NCI-H748 treated with DMSO at 0.1 percent for 48 hours (cell line): ENCODE data around the gene CISD2.
"Not testable (repeated sequence)": the region's sequence is repeated elsewhere in the genome, so short reads cannot be mapped to it uniquely, and the experiment has no call there.

ENCODE experiments used
- DNase-seq: peaks from one replicate; lab custom pipeline; 2025; lab: John Stamatoyannopoulos, UW

CISD2 gene

DNA sequence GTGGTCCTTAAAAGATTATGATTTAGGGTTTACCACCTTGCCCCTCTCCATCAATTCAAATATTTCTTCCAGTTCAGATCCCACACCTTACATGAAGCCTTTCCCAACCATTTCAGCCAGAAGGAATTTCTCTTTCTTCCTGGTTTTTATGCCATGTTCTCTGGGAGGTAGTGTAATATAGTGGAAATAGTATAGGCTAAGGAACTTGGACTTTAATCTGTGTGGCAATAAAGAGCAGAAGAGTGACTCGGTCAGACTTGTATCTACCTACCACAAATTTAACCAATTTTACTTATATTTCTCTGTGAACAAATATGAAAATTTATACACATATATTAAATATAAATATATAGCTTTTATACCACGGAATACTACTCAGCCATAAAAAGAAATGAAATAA lies 18.4 kb upstream of the CISD2 start:
- DNase-seq = no peak

- no peak for DNase-seq
Observed at GRCh38 chr4:102858828-102859464, 9.8 kb upstream of the CISD2 start.

- no peak for DNase-seq
Observed at GRCh38 chr4:102860611-102861324, 8.0 kb upstream of the CISD2 start.

GRCh38 chr4:102862016-102862415 lies 6.8 kb upstream of the CISD2 start:
- no peak for DNase-seq

- no peak for DNase-seq
Observed at GRCh38 chr4:102862747-102863146, 6.0 kb upstream of the CISD2 start.

DNA sequence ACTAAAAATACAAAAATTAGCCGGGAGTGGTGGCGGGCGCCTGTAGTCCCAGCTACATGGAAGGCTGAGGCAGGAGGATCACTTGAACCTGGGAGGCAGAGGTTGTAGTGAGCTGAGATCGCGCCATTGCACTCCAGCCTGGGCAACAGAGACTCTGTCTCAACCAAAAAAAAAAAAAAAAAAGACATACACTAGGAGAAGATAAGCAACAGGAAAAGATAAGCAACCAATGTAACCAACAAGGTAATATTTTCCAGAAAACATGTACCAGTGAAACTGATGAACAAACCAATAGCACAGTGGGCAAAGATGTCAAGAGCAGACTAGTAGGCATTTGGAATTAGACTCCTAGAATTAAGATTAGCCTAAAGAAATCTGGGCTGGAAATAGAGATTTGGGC lies 3.5 kb upstream of the CISD2 start:
- DNase-seq = not testable (repeated sequence)

- no peak for DNase-seq
Observed at GRCh38 chr4:102867278-102868152, 1.3 kb upstream of the CISD2 start.

GRCh38 chr4:102868153-102868780 lies 525 bp upstream of the CISD2 start:
- no peak for DNase-seq

DNA sequence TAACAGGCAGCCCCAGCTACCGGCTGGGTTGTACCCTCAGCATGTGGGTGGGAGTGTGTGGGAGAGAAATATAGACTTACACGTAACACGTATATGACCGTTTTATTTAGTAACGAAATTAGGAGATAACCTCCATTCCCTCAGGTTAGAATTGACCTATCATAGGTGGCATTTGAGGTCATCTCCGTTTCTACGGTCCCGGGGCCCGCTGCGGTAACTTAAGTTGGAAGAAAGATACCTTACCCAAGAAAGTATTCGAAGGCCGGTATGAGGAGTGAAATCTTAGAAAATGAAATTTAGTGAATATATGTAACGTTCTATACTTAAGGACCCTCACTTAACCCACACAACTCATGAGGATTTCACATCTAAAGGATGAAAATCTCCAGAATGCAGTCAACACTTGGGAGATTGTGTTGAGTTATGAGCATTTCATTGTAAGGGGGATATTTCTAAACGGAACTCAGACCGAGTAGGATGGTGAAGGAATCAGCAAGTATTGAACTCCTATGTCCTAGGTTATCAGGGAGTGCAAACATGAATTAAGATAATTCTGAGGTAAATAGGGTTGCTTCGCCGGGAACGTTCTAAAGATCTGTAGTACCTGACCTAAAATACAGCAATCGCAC lies 891 bp downstream of the CISD2 start:
- peak; percentile 39 for DNase-seq

DNA sequence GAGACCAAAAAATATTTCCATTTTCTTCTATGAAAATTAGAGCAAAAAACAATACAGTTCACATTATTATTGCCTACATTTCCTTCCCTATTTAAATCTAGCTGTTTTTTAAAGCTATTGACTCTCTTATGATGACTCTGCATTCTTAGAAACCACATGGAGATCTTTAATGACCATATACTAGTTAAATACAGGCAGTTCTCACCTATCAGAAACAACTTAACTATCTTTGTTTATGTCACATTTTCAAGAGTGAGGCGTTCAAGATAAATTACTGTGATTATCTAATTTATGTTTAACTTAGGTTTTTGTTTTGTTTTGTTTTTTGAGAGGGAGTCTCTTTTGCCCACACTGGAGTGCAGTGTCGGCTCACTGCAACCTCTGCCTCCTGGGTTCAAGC lies 3.0 kb downstream of the CISD2 start:
- no peak for DNase-seq

DNA sequence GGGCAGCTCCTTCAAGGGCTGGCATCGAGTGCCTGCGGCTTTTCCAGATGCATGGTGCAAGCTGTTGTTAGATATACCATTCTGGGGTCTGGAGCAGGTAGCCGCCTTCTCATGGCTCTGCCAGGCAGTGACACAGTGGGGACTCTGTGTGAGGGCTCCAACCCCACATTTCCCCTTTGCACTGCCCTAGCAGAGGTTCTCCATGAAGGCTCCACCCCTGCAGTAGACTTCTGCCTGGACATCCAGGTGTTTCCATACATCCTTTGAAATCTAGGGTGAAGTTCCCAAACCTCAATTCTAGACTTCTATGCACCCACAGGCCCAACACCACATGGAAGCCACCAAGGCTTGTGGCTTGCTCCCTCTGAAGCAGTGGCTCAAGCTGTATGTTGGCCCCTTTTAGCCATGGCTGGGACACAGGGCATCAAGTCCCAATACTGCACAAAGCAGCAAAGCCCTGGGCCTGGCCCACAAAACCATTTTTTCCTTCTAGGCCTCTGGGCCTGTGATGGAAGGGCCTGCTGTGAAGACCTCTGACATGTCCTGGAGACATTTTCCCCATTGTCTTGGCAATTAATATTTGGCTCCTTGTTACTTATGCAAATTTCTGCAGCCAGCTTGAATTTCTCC lies 8.8 kb downstream of the CISD2 start:
- DNase-seq = not testable (repeated sequence)

- not testable (repeated sequence) for DNase-seq
Observed at GRCh38 chr4:102878349-102878748, 9.6 kb downstream of the CISD2 start.

DNA sequence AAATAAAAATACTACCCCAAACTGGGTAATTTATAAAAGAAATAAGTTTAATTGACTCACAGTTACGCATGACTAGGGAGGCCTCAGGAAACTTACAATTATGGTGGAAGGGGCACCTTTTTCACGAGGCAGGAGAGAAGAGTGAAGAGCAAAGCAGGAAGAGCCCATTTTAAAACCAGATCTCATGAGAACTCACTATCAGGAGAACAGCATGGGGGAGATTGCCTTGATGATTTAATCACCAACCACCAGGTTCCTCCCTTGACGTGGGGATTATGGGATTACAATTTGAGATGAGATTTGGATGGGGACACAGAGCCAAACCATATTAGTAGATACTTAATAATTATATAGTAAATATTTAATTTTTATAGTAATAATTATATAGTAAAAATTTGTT lies 10.1 kb downstream of the CISD2 start:
- no peak for DNase-seq

DNA sequence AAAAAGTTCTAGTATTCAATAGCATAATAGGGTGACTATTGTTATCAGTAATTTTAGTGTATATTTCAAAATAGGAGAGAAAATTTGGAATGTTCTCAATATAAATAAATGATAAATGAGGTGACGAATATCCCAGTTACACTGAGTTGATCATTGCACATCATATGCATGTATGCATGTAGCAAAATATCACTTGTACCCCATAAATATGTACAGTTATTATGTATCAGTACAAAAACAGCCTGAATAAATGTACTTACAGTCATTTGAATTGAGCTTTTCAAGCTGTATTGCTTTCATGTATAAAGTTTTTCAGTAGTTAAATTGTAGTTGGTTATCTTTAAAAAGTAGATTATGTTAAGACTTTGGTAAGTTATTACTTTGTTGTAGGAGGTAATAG lies 12.6 kb downstream of the CISD2 start:
- DNase-seq = no peak

- DNase-seq = no peak
Observed at GRCh38 chr4:102883278-102883677, 14.5 kb downstream of the CISD2 start.

- DNase-seq = not testable (repeated sequence)
Observed at GRCh38 chr4:102888570-102888969, 19.8 kb downstream of the CISD2 start.

DNA sequence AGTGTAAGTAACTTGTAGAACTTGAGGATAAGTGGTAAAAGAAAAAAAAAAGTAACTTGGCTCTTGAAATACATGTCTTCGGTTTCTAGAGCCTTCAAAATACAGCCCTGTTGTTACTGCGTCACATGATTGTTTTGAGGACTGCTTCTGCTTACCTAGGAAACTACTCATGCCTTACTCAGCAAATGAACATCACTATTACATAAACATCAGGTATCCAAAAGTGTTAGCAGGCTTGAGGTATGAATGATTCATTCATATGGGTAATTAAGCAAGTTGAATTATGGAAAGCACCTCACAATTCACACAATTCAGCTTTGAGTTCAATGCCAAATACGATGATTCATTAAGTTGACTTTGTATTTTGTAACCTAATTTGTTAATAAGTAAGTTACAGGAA lies 21.1 kb downstream of the CISD2 start:
- DNase-seq = not testable (repeated sequence)

DNA sequence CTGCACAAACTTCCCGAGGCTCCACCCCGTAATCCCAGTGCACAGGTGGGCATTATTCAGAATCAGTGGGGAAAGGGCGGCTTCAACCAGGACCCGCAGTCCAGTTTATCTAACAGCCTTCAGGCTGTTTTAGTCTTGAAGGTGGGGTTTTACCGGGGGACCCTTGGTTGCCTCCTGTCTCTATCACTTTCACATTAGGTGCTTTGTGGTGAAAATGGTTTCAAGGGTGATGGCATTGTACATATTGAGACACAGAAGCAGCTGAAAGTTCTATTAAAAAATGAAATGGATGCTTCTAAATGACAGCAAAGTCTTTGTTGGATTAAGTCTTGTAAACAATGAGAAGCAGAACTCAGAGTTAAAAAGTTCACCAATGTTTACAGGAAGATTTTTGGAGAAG lies 27.8 kb downstream of the CISD2 start:
- DNase-seq = not testable (repeated sequence)

DNA sequence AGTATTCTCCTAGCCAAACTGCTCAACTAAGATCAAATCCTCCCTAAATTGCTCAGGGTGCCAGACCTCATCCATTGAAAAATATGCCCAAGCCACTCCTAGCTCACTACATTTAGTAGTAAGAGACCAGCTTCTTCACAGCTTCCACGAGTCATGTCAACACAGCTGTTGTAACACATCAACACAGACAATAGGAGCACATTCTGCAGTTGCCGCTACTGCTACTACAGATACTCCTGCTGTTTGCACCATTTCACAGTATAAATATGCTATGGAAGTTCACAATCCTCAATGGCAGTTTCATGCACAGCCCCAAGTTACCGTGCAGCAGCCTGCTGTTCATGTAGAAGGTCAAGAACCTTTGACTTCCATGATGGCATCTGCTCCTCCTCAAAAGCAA lies 28.8 kb downstream of the CISD2 start:
- not testable (repeated sequence) for DNase-seq

- DNase-seq = no peak
Observed at GRCh38 chr4:102901804-102902203, 33.0 kb downstream of the CISD2 start.

GRCh38 chr4:102918859-102919258 lies 50.1 kb downstream of the CISD2 start:
- DNase-seq = no peak
